ENCODE measurements around the gene CDH4.

DNA sequence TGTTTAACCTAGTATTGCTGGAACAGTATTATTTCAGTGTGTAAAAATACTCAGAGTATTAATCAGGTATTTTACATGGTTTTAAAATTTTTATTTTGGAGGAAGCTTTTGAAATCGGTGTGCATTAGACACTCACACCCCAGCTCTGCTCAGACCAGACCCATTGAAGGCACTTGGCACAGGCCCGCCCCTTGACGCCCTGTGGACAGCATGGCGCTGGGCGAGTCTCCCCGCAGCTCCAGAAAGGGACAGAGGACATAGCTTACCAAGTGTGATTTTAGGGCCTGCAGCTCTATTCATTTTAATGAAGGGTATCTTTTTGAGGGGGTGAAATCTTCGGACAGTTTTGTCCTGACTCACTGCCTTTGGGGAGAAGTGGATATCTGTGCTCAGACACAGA, 164.5 kb downstream of the CDH4 start:
- TF ChIP-seq, protein P1, sequence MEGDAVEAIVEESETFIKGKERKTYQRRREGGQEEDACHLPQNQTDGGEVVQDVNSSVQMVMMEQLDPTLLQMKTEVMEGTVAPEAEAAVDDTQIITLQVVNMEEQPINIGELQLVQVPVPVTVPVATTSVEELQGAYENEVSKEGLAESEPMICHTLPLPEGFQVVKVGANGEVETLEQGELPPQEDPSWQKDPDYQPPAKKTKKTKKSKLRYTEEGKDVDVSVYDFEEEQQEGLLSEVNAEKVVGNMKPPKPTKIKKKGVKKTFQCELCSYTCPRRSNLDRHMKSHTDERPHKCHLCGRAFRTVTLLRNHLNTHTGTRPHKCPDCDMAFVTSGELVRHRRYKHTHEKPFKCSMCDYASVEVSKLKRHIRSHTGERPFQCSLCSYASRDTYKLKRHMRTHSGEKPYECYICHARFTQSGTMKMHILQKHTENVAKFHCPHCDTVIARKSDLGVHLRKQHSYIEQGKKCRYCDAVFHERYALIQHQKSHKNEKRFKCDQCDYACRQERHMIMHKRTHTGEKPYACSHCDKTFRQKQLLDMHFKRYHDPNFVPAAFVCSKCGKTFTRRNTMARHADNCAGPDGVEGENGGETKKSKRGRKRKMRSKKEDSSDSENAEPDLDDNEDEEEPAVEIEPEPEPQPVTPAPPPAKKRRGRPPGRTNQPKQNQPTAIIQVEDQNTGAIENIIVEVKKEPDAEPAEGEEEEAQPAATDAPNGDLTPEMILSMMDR (IDR thresholded peaks at IDR 0.05) = no peak
- no peak for TF ChIP-seq EZH2 (IDR thresholded peaks at IDR 0.05; ENCODE audit: borderline replicate concordance, insufficient read depth, low read depth, low read length, poor library complexity, severe bottlenecking)

Data from B cell (primary cell).